GM12878 (cell line): ENCODE results near the gene SRBD1. TPM values are rescaled to one million over a fixed set of nuclear protein-coding genes. Genes with fewer than 3 reads are reported as not detected.

Experiments used
- ATAC-seq: fragments of 200-7000 bp; cut with Tn5 transposase; 3 replicates; pipeline ENCODE4 v1.9.1; 2020; ENCODE audit warnings: mild to moderate bottlenecking, moderate library complexity
- BruUV-seq: library from RNA; stranded (reverse); fragments of 400-500 nt; replicated peaks from 2 replicates; lab custom pipeline; 2021; lab: Mats Ljungman, UMichigan
- CTCF ChIA-PET: fragments of 300-600 bp; sonication (Branson Sonifier 250); formaldehyde crosslinking; extraction: SDS; loops from one replicate; lab custom pipeline; 2021; ENCODE audit warnings: inconsistent platforms; lab: Yijun Ruan, JAX
- POLR2A ChIA-PET: fragments of 350-600 bp; formaldehyde crosslinking; extraction: SDS; loops from one replicate; lab custom pipeline; 2021; ENCODE audit warnings: inconsistent platforms; lab: Charles Lee
- RAD21 ChIA-PET: fragments of 300-600 bp; sonication (Branson Sonifier 250); formaldehyde crosslinking; loops from one replicate; lab custom pipeline; 2023; ENCODE audit warnings: antibody characterized with exemption; ENCODE audit not compliant: unreplicated experiment; lab: Charles Lee
- SMC1A ChIA-PET: fragments of 300-600 bp; sonication (Branson Sonifier 250); formaldehyde crosslinking; loops from one replicate; lab custom pipeline; 2023; ENCODE audit not compliant: unreplicated experiment, uncharacterized antibody; lab: Charles Lee
- DNase-seq: peaks from one replicate; pipeline ENCODE4 v3.0.0-alpha.2; 2011; ENCODE audit warnings: low read depth, low spot score
- FAIRE-seq: peaks from 3 replicates; lab custom pipeline; 2011; peaks lifted over from hg19 to GRCh38; lab: Jason Lieb, UNC
- H2AFZ ChIP-seq: 2 replicates; pipeline ENCODE4 v1.6.0; 2011; ENCODE audit warnings: low read depth, low read length, control low read depth; ENCODE audit not compliant: control insufficient read depth
- H3K27ac ChIP-seq: 2 replicates; pipeline ENCODE4 v1.5.1; 2011; ENCODE audit warnings: control low read depth; ENCODE audit not compliant: control insufficient read depth, insufficient read depth
- H3K27me3 ChIP-seq, 2 experiments: replicated peaks in 1 of 2; 2 replicates each; pipeline versions ENCODE4 v1.6.0 to v1.6.1; 2011; ENCODE audit warnings: low read length in 1 of 2; ENCODE audit not compliant: control insufficient read depth in 2 of 2, insufficient read depth in 2 of 2
- H3K36me3 ChIP-seq, 2 experiments: 2 replicates each; pipeline ENCODE4 v1.5.1; 2011; ENCODE audit warnings: low read length in 1 of 2; ENCODE audit not compliant: control insufficient read depth in 2 of 2, insufficient read depth in 2 of 2
- H3K4me1 ChIP-seq: 2 replicates; pipeline ENCODE4 v1.6.1; 2011; ENCODE audit warnings: mild to moderate bottlenecking, low read length, moderate library complexity, mixed read lengths; ENCODE audit not compliant: control insufficient read depth, insufficient read depth
- H3K4me2 ChIP-seq: 2 replicates; pipeline ENCODE4 v1.6.0; 2011; ENCODE audit warnings: control low read depth; ENCODE audit not compliant: control insufficient read depth, insufficient read depth
- H3K4me3 ChIP-seq: fragments of 200-600 bp; sonication (generic); 2 replicates; pipeline ENCODE4 v1.5.1; 2016
- H3K79me2 ChIP-seq: 2 replicates; pipeline ENCODE4 v1.6.0; 2011; ENCODE audit warnings: low read length; ENCODE audit not compliant: control insufficient read depth, insufficient read depth
- H3K9ac ChIP-seq: 2 replicates; pipeline ENCODE4 v1.8.0; 2011; ENCODE audit warnings: low read length, control low read depth, mixed read lengths; ENCODE audit not compliant: control insufficient read depth, insufficient read depth
- H3K9me3 ChIP-seq: replicated peaks from 3 replicates; pipeline ENCODE4 v1.5.1; 2011; ENCODE audit warnings: mild to moderate bottlenecking, low read length; ENCODE audit not compliant: control insufficient read depth, insufficient read depth
- H4K20me1 ChIP-seq: 2 replicates; pipeline ENCODE4 v1.6.0; 2011; ENCODE audit not compliant: control insufficient read depth, insufficient read depth
- BCL3 ChIP-seq: IDR thresholded peaks from 2 replicates; pipeline ENCODE4 v1.6.1; 2011; ENCODE audit warnings: borderline replicate concordance, low read depth, mild to moderate bottlenecking, moderate library complexity, low read length; ENCODE audit not compliant: insufficient read depth, poor library complexity, severe bottlenecking
- HSF1 ChIP-seq: fragments of 150-350 bp; IDR thresholded peaks from 2 replicates; pipeline ENCODE4 v1.6.1; 2014; ENCODE audit warnings: mild to moderate bottlenecking, low read depth, low read length
- IKZF1 ChIP-seq: fragments of 450-650 bp; conservative IDR thresholded peaks from 2 replicates; pipeline ENCODE4 v1.6.1; 2017; ENCODE audit warnings: antibody characterized with exemption, mild to moderate bottlenecking
- JUNB ChIP-seq: IDR thresholded peaks from 2 replicates; pipeline ENCODE4 v1.6.1; 2016; ENCODE audit warnings: antibody characterized with exemption, mild to moderate bottlenecking
- PAX8 ChIP-seq: fragments of 450-650 bp; IDR thresholded peaks from 2 replicates; pipeline ENCODE4 v1.6.1; 2017; ENCODE audit warnings: mild to moderate bottlenecking, moderate library complexity
- PRDM15 ChIP-seq: fragments of 450-650 bp; formaldehyde crosslinking; IDR thresholded peaks from 2 replicates; pipeline ENCODE4 v1.4.0; 2020; ENCODE audit warnings: mild to moderate bottlenecking, moderate library complexity
- RAD51 ChIP-seq: fragments of 450-650 bp; IDR thresholded peaks from 2 replicates; pipeline ENCODE4 v1.6.1; 2016; ENCODE audit warnings: moderate library complexity, mild to moderate bottlenecking, inconsistent platforms
- RBBP5 ChIP-seq: fragments of 200-600 bp; sonication (generic); conservative IDR thresholded peaks from 2 replicates; pipeline ENCODE4 v1.6.1; 2016
- SMAD5 ChIP-seq: IDR thresholded peaks from 2 replicates; pipeline ENCODE4 v1.6.1; 2016; ENCODE audit warnings: antibody characterized with exemption, low read depth
- ZNF217 ChIP-seq: fragments of 450-650 bp; IDR thresholded peaks from 2 replicates; pipeline ENCODE4 v1.6.1; 2017; ENCODE audit warnings: antibody characterized with exemption, mild to moderate bottlenecking
- WGBS: methylation state at CpG from one replicate; pipeline ENCODE4 v1.1.6; 2016; ENCODE audit warnings: low lambda C conversion rate; ENCODE audit not compliant: insufficient replicate concordance, insufficient coverage; ENCODE audit errors: missing lambda C conversion rate; 5-methylcytosine and 5-hydroxymethylcytosine counted together
- in situ Hi-C: fragments of 300-500 bp; cut with MboI; formaldehyde crosslinking; loops from 9 replicates; pipeline ENCODE4 v1.14.3; 2018; ENCODE audit warnings: mixed read lengths
- intact Hi-C: fragments of 100-400 bp; cut with micrococcal nuclease; formaldehyde crosslinking; loops from one replicate; pipeline ENCODE4 v1.14.2; 2022; ENCODE audit not compliant: unreplicated experiment
- polyA plus RNA-seq, 11 experiments: library from polyadenylated mRNA; depleted of rRNA in 4 of 11; unstranded in 6 of 11; stranded (reverse) in 5 of 11; fragments of >200 nt; fragmentation: Nextera tagmentation in 4 of 11; fragmentation: Illumina TruSeq in 1 of 11; extraction: Ambion mirVana in 4 of 11; extraction: Trizol in 1 of 11; gene quantifications; 1 replicate in 1 of 11; 2 replicates in 10 of 11; pipeline versions ENCODE4 v1.2.1 to v1.2.3, GENCODE V29; 2011 to 2016; ENCODE audit warnings: inconsistent platforms in 2 of 11, missing spikeins in 2 of 11, low read depth in 1 of 11
- total RNA-seq, 4 experiments: library from RNA; depleted of rRNA in 3 of 4; stranded (reverse); fragments of >200 nt in 3 of 4; fragmentation: Illumina TruSeq in 1 of 4; extraction: Trizol in 1 of 4; gene quantifications; 2 replicates each; pipeline versions ENCODE4 v1.2.1 to v1.2.3, GENCODE V29; 2013 to 2021
- TF ChIP-seq, protein P1 (sequence below): fragments of 450-650 bp; IDR thresholded peaks from 2 replicates; pipeline ENCODE4 v1.6.1; 2018; ENCODE audit warnings: borderline replicate concordance, mild to moderate bottlenecking; ENCODE audit not compliant: partially characterized antibody
- TF ChIP-seq, protein P2 (sequence below): fragments of 450-650 bp; formaldehyde crosslinking; IDR thresholded peaks from 2 replicates; pipeline ENCODE4 v1.4.0; 2022; ENCODE audit warnings: mild to moderate bottlenecking, moderate library complexity

The SRBD1 gene
- total and polyA plus RNA-seq, 10 of the 15 experiments (the other 5 are each of a cell fraction or from before 2014, with no cell fraction given), result 9.7 to 33.1 (median 20.1) TPM

GRCh38 chr2:45390441-45390840, 220.6 kb downstream of the SRBD1 start:
- Histone ChIP-seq H3K9me3 (no peaks in the 10 kb centered on the region), H4K20me1 (no peaks in the 10 kb centered on the region), H3K36me3 (peaks cover 0 to 1% of the 10 kb centered on the region in 2 experiments; a peak in 1 of 4 replicates), H3K79me2 (no peaks in the 10 kb centered on the region), H3K27ac (no peak overlapping the region), H3K9ac (no peak overlapping the region), H3K4me1 (no peaks in the 10 kb centered on the region), H3K27me3 (no peaks in the 10 kb centered on the region), H3K4me2 (no peak overlapping the region), H3K4me3 (no peak overlapping the region), H2AFZ (no peak overlapping the region)
- ChIA-PET POLR2A (no interaction called here), SMC1A (no interaction called here), RAD21 (no interaction called here), CTCF (no interaction called here)
- ATAC-seq (no peak), DNase-seq (no peak), FAIRE-seq (no peak)
- WGBS, result 63% methylated on average over 2 of the region's 2 CpGs
- in situ Hi-C loops (no loop called here), intact Hi-C loops (no loop called here)
- no TSS peak for BruUV-seq
- no peak for TF ChIP-seq PAX8
- TF ChIP-seq RAD51, result no peak
- no peak for TF ChIP-seq PRDM15 (CRISPR knock-in tag)
- no peak for TF ChIP-seq JUNB
- TF ChIP-seq, protein P1, sequence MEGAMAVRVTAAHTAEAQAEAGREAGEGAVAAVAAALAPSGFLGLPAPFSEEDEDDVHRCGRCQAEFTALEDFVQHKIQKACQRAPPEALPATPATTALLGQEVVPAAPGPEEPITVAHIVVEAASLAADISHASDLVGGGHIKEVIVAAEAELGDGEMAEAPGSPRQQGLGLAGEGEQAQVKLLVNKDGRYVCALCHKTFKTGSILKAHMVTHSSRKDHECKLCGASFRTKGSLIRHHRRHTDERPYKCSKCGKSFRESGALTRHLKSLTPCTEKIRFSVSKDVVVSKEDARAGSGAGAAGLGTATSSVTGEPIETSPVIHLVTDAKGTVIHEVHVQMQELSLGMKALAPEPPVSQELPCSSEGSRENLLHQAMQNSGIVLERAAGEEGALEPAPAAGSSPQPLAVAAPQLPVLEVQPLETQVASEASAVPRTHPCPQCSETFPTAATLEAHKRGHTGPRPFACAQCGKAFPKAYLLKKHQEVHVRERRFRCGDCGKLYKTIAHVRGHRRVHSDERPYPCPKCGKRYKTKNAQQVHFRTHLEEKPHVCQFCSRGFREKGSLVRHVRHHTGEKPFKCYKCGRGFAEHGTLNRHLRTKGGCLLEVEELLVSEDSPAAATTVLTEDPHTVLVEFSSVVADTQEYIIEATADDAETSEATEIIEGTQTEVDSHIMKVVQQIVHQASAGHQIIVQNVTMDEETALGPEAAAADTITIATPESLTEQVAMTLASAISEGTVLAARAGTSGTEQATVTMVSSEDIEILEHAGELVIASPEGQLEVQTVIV, result no peak
- TF ChIP-seq HSF1, result no peak
- no peak for TF ChIP-seq ZNF217
- TF ChIP-seq BCL3, result no peak
- TF ChIP-seq RBBP5, result no peak
- no peak for TF ChIP-seq SMAD5
- no peak for TF ChIP-seq IKZF1
- TF ChIP-seq, protein P2, sequence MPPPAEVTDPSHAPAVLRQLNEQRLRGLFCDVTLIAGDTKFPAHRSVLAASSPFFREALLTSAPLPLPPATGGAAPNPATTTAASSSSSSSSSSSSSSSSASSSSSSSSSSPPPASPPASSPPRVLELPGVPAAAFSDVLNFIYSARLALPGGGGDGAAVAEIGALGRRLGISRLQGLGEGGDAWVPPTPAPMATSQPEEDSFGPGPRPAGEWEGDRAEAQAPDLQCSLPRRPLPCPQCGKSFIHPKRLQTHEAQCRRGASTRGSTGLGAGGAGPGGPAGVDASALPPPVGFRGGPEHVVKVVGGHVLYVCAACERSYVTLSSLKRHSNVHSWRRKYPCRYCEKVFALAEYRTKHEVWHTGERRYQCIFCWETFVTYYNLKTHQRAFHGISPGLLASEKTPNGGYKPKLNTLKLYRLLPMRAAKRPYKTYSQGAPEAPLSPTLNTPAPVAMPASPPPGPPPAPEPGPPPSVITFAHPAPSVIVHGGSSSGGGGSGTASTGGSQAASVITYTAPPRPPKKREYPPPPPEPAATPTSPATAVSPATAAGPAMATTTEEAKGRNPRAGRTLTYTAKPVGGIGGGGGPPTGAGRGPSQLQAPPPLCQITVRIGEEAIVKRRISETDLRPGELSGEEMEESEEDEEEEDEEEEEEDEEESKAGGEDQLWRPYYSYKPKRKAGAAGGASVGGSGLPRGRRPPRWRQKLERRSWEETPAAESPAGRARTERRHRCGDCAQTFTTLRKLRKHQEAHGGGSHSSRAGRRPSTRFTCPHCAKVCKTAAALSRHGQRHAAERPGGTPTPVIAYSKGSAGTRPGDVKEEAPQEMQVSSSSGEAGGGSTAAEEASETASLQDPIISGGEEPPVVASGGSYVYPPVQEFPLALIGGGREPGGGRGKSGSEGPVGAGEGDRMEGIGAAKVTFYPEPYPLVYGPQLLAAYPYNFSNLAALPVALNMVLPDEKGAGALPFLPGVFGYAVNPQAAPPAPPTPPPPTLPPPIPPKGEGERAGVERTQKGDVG (CRISPR knock-in tag), result no peak
